HG03521 (cell line): Measurements from ENCODE around the gene PYROXD2.

ENCODE experiments used
- ATAC-seq: cut with Tn5 transposase; IDR thresholded peaks from one replicate; pipeline ENCODE4 v1.9.1; 2021; ENCODE audit warnings: mild to moderate bottlenecking, moderate library complexity; ENCODE audit not compliant: unreplicated experiment

The PYROXD2 gene

DNA sequence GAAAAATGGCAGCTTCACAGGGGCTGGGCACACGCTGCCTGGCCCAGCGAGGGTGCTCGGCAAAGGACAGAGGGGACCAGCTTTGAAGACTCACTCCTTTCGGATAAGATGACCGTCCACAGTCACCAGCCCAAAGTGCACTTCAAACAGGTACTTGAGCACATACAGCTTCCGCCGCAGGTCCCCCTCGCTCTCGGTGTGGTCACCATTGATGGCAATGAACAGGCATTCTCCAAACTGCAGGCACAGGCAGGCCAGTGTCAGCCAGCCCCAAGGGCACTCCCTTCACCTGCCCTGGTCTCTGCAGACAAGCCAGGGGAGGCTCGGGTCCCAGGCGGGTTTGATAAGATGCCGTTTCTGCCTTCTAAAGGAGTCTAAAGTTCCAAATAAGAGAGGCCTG lies 20.2 kb upstream of the PYROXD2 start:
- no peak for ATAC-seq

GRCh38 chr10:98433881-98434732 lies 19.1 kb upstream of the PYROXD2 start:
- ATAC-seq: no peak

- no peak for ATAC-seq
These were observed 18.4 kb upstream of the PYROXD2 start for GRCh38 chr10:98433371-98433770.

GRCh38 chr10:98432330-98432729 lies 17.3 kb upstream of the PYROXD2 start:
- ATAC-seq: no peak

GRCh38 chr10:98431016-98431415 lies 16.0 kb upstream of the PYROXD2 start:
- no peak for ATAC-seq

- no peak for ATAC-seq
These were observed 15.4 kb upstream of the PYROXD2 start for GRCh38 chr10:98430427-98430826.

- ATAC-seq: no peak
These were observed 14.5 kb upstream of the PYROXD2 start for GRCh38 chr10:98429320-98430072.

GRCh38 chr10:98427011-98427515 lies 12.1 kb upstream of the PYROXD2 start:
- no peak for ATAC-seq

GRCh38 chr10:98425511-98426352 lies 10.8 kb upstream of the PYROXD2 start:
- ATAC-seq: no peak

GRCh38 chr10:98424295-98425254 lies 9.6 kb upstream of the PYROXD2 start:
- ATAC-seq: no peak

- no peak for ATAC-seq
These were observed 8.7 kb upstream of the PYROXD2 start for GRCh38 chr10:98423691-98424120.

DNA sequence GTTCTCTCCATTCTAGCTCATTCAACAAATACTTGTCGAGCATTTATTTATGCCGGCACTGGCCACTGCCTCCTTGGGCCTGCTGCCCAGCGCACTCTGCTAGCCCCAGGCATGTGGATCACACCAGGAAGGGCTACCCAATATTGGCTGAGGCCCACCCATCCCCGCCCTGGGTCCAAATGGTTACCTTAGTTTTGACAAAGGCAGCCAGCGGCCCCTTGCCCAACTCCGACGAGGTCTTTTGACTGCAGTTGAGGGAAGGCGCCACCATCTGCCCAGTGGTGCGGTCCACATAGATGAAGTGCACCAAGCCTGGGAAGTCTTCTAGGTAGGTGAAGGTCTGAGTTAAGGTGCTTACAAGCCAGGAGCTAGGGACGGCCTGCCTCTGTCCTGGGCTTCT lies 7.2 kb upstream of the PYROXD2 start:
- ATAC-seq: no peak

DNA sequence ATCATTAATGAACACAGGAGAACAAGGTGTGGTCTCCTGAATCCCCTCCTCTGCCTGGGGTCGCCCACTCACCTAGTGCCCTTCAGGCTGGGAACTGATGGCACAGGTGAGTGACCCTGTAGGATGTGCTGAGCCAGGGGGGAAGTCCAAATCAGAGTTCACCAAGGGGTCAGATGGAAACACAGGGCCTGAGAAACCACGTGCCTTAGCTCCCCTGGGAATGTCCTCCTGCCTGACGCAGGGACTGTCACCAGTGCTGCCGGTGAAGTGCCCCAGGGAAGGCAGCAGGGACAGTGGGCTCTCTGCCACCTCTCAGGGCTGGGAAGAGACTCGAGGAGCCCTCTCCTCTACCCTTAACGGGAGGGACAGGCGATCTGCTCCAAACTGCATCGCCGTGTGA lies 5.8 kb upstream of the PYROXD2 start:
- ATAC-seq: no peak

DNA sequence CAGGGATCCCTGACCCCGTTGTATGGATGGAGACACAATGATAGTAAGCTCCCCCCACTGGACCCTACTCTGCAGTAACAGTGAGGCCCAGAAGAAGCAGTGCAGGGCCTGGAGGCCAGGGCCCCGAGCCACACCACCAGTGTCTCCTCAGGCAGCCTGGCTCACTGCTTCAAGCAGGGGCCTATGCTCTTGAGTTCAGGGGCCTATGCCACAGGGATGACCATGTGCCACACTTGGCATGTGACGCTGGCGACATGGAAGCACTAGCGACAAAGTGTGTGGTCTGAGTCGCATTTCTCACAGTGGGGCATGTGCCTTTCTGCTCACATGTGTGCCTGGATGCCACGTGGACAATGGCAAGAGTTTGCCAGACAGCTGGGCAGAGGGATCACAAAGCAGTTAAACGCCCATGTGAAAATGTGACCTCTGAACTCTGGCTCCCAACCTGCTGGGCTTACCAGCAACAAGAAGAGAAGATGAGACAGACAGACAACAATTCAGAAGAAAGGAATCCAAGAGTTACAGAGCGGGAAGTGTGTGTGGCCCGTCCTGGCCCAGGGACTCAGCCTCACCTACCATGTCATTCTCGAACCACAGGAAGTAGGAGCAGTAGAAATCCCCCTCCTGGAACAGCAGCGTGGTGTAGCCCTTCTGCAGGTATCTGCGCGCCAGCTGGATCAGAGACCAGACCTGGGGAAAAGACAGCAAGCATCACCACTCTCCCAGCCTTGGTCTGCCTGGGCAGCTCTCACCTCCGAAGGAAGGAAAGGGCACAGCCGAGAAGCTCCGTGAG lies 4.7 kb upstream of the PYROXD2 start:
- ATAC-seq: no peak

- ATAC-seq: no peak
These were observed 3.9 kb upstream of the PYROXD2 start for GRCh38 chr10:98418665-98419468.

GRCh38 chr10:98417973-98418664 lies 3.1 kb upstream of the PYROXD2 start:
- no peak for ATAC-seq

GRCh38 chr10:98417481-98417959 lies 2.5 kb upstream of the PYROXD2 start:
- ATAC-seq: no peak
